ENCODE results near the gene KATNIP. TPM values are rescaled to one million over a fixed set of nuclear protein-coding genes. Genes with fewer than 3 reads are reported as not detected.

KATNIP gene
- total RNA-seq, 1 experiment from 2014 or later = 23.0 TPM

- TF ChIP-seq AFF4 (CRISPR knock-in tag; IDR thresholded peaks at IDR 0.05; ENCODE audit: borderline replicate concordance) (no peak), NFYB (CRISPR knock-in tag; conservative IDR thresholded peaks at IDR 0.05; ENCODE audit: low read depth) (no peak), TEAD4 (CRISPR knock-in tag; IDR thresholded peaks at IDR 0.05) (no peak), TP53 (CRISPR knock-in tag; IDR thresholded peaks at IDR 0.05) (no peak)
Observed at GRCh38 chr16:27522173-27522707, 27.7 kb upstream of the KATNIP start (continued).

- Mint-ChIP-seq H3K4me3 (no peak overlapping the region), H3K9me3 (peaks cover 10% of the 10 kb centered on the region), H3K27ac (no peak overlapping the region), H3K4me1 (peaks cover 3% of the 10 kb centered on the region; the same call in 1 of the 2 replicates), H3K36me3 (peaks cover 79% of the 10 kb centered on the region), H3K27me3 (ENCODE audit: low read depth) (no peaks in the 10 kb centered on the region)
- TF ChIP-seq ZNF416 (CRISPR knock-in tag; IDR thresholded peaks at IDR 0.05) (no peak), ZNF121 (CRISPR knock-in tag; IDR thresholded peaks at IDR 0.05) (no peak), ATF6 (CRISPR knock-in tag; IDR thresholded peaks at IDR 0.05) (no peak)
- ATAC-seq (no peak), DNase-seq (ENCODE audit: low spot score) (no peak)
- ChIA-PET CTCF (interaction anchor here (1.8 kb wide), 1 partner anchor 10 kb away, joined by 10 read pairs; no protein-coding TSS in a partner anchor), POLR2A (no interaction called here)
Observed at GRCh38 chr16:27526180-27526579, 23.8 kb upstream of the KATNIP start.

GRCh38 chr16:27528294-27528693, 21.6 kb upstream of the KATNIP start:
- ATAC-seq = no peak
- Mint-ChIP-seq H3K27me3 (ENCODE audit: low read depth) (no peaks in the 10 kb centered on the region), H3K4me1 (no peaks in the 10 kb centered on the region)

More at GRCh38 chr16:27528294-27528693, 21.6 kb upstream of the KATNIP start:
- ChIA-PET CTCF (no interaction called here), POLR2A (no interaction called here)
- H3K36me3 Mint-ChIP-seq = peaks cover 87% of the 10 kb centered on the region
- no peak overlapping the region for H3K4me3 Mint-ChIP-seq
- no peak for DNase-seq (ENCODE audit: low spot score)
- no peak overlapping the region for H3K27ac Mint-ChIP-seq
- no peak for TF ChIP-seq ZNF512 (CRISPR knock-in tag; IDR thresholded peaks at IDR 0.05; ENCODE audit: borderline replicate concordance)
- TF ChIP-seq ZNF396 (CRISPR knock-in tag; IDR thresholded peaks at IDR 0.05; ENCODE audit: borderline replicate concordance) = no peak
- TF ChIP-seq PRDM15 (CRISPR knock-in tag; IDR thresholded peaks at IDR 0.05) = no peak
- no peak for TF ChIP-seq GABPB1 (CRISPR knock-in tag; IDR thresholded peaks at IDR 0.05)
- TF ChIP-seq GRHL2 (CRISPR knock-in tag; IDR thresholded peaks at IDR 0.05; ENCODE audit: insufficient replicate concordance, severe bottlenecking) = no peak
- no peak for TF ChIP-seq ZNF416 (CRISPR knock-in tag; IDR thresholded peaks at IDR 0.05)
- no peak for TF ChIP-seq ZNF232 (CRISPR knock-in tag; IDR thresholded peaks at IDR 0.05)
- TF ChIP-seq IRF2 (CRISPR knock-in tag; IDR thresholded peaks at IDR 0.05; ENCODE audit: borderline replicate concordance, low read depth) = no peak
- no peak for TF ChIP-seq PRRX2 (CRISPR knock-in tag; IDR thresholded peaks at IDR 0.05)
- TF ChIP-seq PREB (CRISPR knock-in tag; IDR thresholded peaks at IDR 0.05; ENCODE audit: borderline replicate concordance) = no peak
- H3K9me3 Mint-ChIP-seq = peaks cover 10% of the 10 kb centered on the region
